Measurements from ENCODE around the gene TMEM120B.

DNA sequence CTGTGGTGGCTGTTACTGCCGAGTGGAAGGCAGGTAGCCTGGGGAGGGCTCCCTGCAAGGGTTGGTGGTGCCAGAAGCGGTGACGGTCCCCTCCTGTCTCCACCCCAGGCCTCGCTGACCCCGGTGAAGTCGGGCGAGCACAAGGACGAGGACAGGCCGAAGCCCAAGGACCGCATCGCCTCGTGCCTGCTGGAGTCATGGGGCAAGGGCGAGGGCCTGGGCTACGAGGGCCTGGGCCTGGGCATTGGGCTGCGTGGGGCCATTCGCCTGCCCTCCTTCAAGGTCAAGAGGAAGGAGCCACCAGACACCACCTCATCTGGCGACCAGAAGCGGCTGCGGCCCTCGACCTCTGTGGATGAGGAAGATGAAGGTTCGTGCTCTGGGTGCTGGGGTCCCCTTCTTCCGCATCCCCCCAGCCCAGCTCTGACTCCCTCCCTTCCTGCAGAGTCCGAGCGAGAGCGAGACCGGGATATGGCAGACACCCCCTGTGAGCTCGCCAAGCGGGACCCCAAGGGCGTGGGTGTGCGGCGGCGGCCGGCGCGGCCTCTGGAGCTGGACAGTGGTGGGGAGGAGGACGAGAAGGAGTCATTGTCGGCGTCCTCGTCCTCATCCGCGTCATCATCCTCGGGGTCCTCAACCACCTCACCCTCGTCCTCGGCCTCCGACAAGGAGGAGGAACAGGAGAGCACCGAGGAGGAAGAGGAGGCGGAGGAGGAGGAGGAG, 104.5 kb downstream of the TMEM120B start:
- no peak for TF ChIP-seq ZNF155 (tag by site-specific recombination; IDR thresholded peaks at IDR 0.05)
- TF ChIP-seq ZBTB7A (tag by site-specific recombination; IDR thresholded peaks at IDR 0.05; ENCODE audit: low read depth) = no peak
- TF ChIP-seq SP2 (tag by site-specific recombination; IDR thresholded peaks at IDR 0.05) = no peak
- TF ChIP-seq, protein P1, sequence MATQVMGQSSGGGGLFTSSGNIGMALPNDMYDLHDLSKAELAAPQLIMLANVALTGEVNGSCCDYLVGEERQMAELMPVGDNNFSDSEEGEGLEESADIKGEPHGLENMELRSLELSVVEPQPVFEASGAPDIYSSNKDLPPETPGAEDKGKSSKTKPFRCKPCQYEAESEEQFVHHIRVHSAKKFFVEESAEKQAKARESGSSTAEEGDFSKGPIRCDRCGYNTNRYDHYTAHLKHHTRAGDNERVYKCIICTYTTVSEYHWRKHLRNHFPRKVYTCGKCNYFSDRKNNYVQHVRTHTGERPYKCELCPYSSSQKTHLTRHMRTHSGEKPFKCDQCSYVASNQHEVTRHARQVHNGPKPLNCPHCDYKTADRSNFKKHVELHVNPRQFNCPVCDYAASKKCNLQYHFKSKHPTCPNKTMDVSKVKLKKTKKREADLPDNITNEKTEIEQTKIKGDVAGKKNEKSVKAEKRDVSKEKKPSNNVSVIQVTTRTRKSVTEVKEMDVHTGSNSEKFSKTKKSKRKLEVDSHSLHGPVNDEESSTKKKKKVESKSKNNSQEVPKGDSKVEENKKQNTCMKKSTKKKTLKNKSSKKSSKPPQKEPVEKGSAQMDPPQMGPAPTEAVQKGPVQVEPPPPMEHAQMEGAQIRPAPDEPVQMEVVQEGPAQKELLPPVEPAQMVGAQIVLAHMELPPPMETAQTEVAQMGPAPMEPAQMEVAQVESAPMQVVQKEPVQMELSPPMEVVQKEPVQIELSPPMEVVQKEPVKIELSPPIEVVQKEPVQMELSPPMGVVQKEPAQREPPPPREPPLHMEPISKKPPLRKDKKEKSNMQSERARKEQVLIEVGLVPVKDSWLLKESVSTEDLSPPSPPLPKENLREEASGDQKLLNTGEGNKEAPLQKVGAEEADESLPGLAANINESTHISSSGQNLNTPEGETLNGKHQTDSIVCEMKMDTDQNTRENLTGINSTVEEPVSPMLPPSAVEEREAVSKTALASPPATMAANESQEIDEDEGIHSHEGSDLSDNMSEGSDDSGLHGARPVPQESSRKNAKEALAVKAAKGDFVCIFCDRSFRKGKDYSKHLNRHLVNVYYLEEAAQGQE (tag by site-specific recombination; IDR thresholded peaks at IDR 0.05) = no peak
- TF ChIP-seq, protein P2, sequence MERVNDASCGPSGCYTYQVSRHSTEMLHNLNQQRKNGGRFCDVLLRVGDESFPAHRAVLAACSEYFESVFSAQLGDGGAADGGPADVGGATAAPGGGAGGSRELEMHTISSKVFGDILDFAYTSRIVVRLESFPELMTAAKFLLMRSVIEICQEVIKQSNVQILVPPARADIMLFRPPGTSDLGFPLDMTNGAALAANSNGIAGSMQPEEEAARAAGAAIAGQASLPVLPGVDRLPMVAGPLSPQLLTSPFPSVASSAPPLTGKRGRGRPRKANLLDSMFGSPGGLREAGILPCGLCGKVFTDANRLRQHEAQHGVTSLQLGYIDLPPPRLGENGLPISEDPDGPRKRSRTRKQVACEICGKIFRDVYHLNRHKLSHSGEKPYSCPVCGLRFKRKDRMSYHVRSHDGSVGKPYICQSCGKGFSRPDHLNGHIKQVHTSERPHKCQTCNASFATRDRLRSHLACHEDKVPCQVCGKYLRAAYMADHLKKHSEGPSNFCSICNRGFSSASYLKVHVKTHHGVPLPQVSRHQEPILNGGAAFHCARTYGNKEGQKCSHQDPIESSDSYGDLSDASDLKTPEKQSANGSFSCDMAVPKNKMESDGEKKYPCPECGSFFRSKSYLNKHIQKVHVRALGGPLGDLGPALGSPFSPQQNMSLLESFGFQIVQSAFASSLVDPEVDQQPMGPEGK (tag by site-specific recombination; IDR thresholded peaks at IDR 0.05) = no peak
- no peak for TF ChIP-seq TCF7L2 (IDR thresholded peaks at IDR 0.05; ENCODE audit: borderline replicate concordance, low read depth, low read length)
- no peak for TF ChIP-seq ZNF2 (tag by site-specific recombination; IDR thresholded peaks at IDR 0.05)

Measured in HEK293 (cell line).